DND-41 (cell line): ENCODE results near the gene NELFA.

Experiments used
- ATAC-seq: fragments of 200-7000 bp; cut with Tn5 transposase; 3 replicates; pipeline ENCODE4 v1.9.1; 2021; ENCODE audit warnings: low read depth; ENCODE audit not compliant: insufficient read depth
- DNase-seq: peaks from one replicate; pipeline ENCODE4 v3.0.0-alpha.2; 2020
- H2AFZ ChIP-seq: 2 replicates; pipeline ENCODE4 v1.6.0; 2012; ENCODE audit warnings: low read depth, low read length
- H3K27ac ChIP-seq: 2 replicates; pipeline ENCODE4 v1.5.1; 2012; ENCODE audit warnings: low read length, inconsistent platforms
- H3K27me3 ChIP-seq: fragments of 200-600 bp; sonication (generic); 2 replicates; pipeline ENCODE4 v1.6.0; 2012; ENCODE audit warnings: low read length, mild to moderate bottlenecking, inconsistent platforms; ENCODE audit not compliant: insufficient read depth, poor library complexity
- H3K36me3 ChIP-seq: 2 replicates; pipeline ENCODE4 v1.5.1; 2012; ENCODE audit warnings: low read length, inconsistent platforms; ENCODE audit not compliant: insufficient read depth
- H3K4me1 ChIP-seq: 2 replicates; pipeline ENCODE4 v1.5.1; 2012; ENCODE audit warnings: mild to moderate bottlenecking, low read length; ENCODE audit not compliant: insufficient read depth
- H3K4me2 ChIP-seq: 2 replicates; pipeline ENCODE4 v1.6.0; 2012; ENCODE audit warnings: mild to moderate bottlenecking, moderate library complexity, low read length, inconsistent platforms; ENCODE audit not compliant: insufficient read depth
- H3K4me3 ChIP-seq, 2 experiments: fragments of 200-600 bp in 1 of 2; shearing (Covaris generic) in 1 of 2; 2 replicates each; pipeline ENCODE4 v1.5.1; 2012 to 2016; ENCODE audit warnings: inconsistent platforms in 2 of 2, low read length in 2 of 2, mild to moderate bottlenecking in 2 of 2, low read depth in 1 of 2, moderate library complexity in 1 of 2
- H3K79me2 ChIP-seq: 2 replicates; pipeline ENCODE4 v1.6.0; 2012; ENCODE audit warnings: low read length, inconsistent platforms; ENCODE audit not compliant: insufficient read depth
- H3K9ac ChIP-seq: 2 replicates; pipeline ENCODE4 v1.6.0; 2012; ENCODE audit warnings: low read depth, mild to moderate bottlenecking, inconsistent platforms, low read length, moderate library complexity
- H3K9me3 ChIP-seq: 2 replicates; pipeline ENCODE4 v1.5.1; 2012; ENCODE audit warnings: low read length, moderate library complexity, mild to moderate bottlenecking, inconsistent platforms; ENCODE audit not compliant: insufficient read depth, severe bottlenecking
- H4K20me1 ChIP-seq: 2 replicates; pipeline ENCODE4 v1.6.0; 2012; ENCODE audit warnings: low read length; ENCODE audit not compliant: insufficient read depth
- EZH2 ChIP-seq: IDR thresholded peaks from 3 replicates; pipeline ENCODE4 v1.6.1; 2012; ENCODE audit warnings: borderline replicate concordance, low read depth, mild to moderate bottlenecking, moderate library complexity, low read length, inconsistent platforms; ENCODE audit not compliant: severe bottlenecking
- TF ChIP-seq, protein P1 (sequence below): IDR thresholded peaks from 2 replicates; pipeline ENCODE4 v1.5.1; 2012; ENCODE audit warnings: borderline replicate concordance, low read length, moderate library complexity, mild to moderate bottlenecking; ENCODE audit not compliant: poor library complexity, severe bottlenecking; ENCODE audit errors: extremely low read depth

NELFA gene

DNA sequence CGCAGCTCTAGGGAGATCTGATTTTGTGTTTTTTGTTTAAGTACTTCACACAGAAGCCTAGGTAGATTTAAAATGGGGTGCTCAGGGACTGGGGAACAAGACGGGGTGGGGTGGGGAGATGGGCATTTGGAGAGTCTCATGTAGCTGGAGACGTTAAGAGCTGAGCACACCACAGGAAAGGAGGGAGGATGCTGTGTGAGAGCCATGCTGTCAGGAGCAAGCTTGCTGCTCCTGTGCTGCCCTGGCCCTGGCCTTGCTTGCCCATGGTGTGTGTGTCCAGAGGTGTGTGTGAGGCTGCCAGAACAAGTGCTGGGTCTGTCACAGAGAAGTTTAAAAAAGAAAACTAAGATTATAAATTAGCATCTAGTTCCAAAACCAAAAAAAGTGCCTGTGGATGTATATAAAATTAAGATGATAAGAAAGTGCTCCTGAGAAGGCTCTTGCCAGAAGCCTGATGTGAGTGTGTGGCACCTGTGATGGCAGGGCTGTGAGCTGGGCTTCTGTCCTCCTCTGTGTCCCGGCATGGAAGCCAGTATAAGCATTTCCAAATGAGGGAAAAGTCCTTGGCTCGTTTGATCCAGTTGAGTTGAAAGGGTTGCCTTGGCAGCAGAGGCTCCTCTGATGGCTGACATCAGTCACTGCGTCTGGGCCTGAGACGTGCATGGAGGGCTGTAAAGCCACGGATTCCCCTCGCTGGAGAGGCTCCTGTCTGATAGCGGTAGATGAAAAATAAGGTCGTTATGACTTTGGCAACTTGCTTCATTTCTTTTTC is 63.5 kb downstream of the NELFA start:
- peak; percentile 32; the same call in 2 of the 3 replicates for ATAC-seq
- no peak for DNase-seq
- H3K9ac ChIP-seq: no peak overlapping the region
- H4K20me1 ChIP-seq: peaks cover 49% of the 10 kb centered on the region
- H3K9me3 ChIP-seq: no peaks in the 10 kb centered on the region
- no peak overlapping the region for H3K4me3 ChIP-seq
- H3K4me2 ChIP-seq: no peak overlapping the region
- H3K27me3 ChIP-seq: no peaks in the 10 kb centered on the region
- no peak overlapping the region for H2AFZ ChIP-seq
- peaks cover 81% of the 10 kb centered on the region for H3K79me2 ChIP-seq
- H3K27ac ChIP-seq: no peak overlapping the region
- H3K36me3 ChIP-seq: peaks cover 98% of the 10 kb centered on the region
- H3K4me1 ChIP-seq: no peaks in the 10 kb centered on the region
- TF ChIP-seq, protein P1, sequence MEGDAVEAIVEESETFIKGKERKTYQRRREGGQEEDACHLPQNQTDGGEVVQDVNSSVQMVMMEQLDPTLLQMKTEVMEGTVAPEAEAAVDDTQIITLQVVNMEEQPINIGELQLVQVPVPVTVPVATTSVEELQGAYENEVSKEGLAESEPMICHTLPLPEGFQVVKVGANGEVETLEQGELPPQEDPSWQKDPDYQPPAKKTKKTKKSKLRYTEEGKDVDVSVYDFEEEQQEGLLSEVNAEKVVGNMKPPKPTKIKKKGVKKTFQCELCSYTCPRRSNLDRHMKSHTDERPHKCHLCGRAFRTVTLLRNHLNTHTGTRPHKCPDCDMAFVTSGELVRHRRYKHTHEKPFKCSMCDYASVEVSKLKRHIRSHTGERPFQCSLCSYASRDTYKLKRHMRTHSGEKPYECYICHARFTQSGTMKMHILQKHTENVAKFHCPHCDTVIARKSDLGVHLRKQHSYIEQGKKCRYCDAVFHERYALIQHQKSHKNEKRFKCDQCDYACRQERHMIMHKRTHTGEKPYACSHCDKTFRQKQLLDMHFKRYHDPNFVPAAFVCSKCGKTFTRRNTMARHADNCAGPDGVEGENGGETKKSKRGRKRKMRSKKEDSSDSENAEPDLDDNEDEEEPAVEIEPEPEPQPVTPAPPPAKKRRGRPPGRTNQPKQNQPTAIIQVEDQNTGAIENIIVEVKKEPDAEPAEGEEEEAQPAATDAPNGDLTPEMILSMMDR: no peak
- no peak for TF ChIP-seq EZH2

DNA sequence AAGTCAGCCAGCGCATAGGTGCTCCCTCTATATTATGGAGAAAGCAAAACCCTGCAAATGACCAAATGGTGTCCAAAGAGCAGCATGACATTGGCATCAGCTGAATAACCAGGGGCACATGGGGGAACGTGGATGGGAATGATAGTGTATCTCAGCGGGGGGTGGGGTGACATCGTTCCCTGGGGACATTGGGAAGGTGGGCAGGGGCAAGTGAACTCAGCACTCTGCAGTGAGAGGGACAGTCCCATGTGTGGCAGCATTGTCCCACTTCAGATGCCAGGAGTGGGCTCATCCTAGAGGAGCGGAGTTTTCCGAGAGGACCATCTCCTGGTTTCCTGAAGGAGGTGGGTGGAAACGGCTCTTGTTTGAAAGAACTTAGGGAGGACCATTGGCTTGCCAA is 64.8 kb downstream of the NELFA start:
- DNase-seq (no peak), ATAC-seq (no peak)
- Histone ChIP-seq H4K20me1 (peaks cover 48% of the 10 kb centered on the region), H2AFZ (no peak overlapping the region), H3K36me3 (peaks cover 99% of the 10 kb centered on the region), H3K9me3 (no peaks in the 10 kb centered on the region), H3K4me1 (no peaks in the 10 kb centered on the region), H3K27ac (no peak overlapping the region), H3K4me2 (no peak overlapping the region), H3K4me3 (no peak overlapping the region), H3K79me2 (peaks cover 84% of the 10 kb centered on the region), H3K9ac (no peak overlapping the region), H3K27me3 (no peaks in the 10 kb centered on the region)
- no peak for TF ChIP-seq EZH2
- TF ChIP-seq, protein P1: no peak

DNA sequence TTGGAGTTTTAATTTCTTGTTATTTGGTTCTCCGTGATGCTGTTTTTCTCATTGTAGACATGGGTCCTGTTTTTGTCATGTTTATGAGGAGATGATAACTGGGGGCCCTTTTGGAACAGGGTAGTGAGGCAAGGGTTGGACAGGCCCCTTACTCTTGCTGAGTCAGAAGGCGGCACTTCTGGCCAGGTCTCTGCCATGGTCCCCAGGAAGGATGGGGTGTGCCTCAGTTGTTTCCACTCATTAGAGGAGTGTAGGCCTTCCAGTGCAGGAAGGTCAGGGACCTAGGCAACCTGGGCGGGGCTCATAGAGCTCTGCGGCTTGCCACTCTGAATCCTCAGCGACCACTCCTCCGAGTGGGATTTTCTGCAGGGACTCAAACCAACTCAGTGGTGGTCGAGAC is 68.2 kb downstream of the NELFA start:
- Histone ChIP-seq H3K4me3 (no peak overlapping the region), H2AFZ (no peak overlapping the region), H3K27ac (no peak overlapping the region), H3K79me2 (peaks cover 70% of the 10 kb centered on the region), H3K4me2 (no peak overlapping the region), H3K9ac (no peak overlapping the region), H3K27me3 (no peaks in the 10 kb centered on the region), H4K20me1 (peaks cover 30% of the 10 kb centered on the region), H3K9me3 (no peaks in the 10 kb centered on the region), H3K4me1 (no peaks in the 10 kb centered on the region), H3K36me3 (peaks cover 95% of the 10 kb centered on the region)
- no peak for ATAC-seq
- no peak for DNase-seq
- no peak for TF ChIP-seq EZH2
- TF ChIP-seq, protein P1: no peak
